MG63 (cell line): ENCODE measurements around the gene PRM2. TPM values are rescaled to one million over a fixed set of nuclear protein-coding genes. Genes with fewer than 3 reads are reported as not detected.

Source experiments
- DNase-seq: peaks from one replicate; pipeline ENCODE4 v3.0.0-alpha.2; 2020
- H3K27me3 ChIP-seq: fragments of 250-450 bp; sonication (Bioruptor Pico); 2 replicates; pipeline ENCODE4 v1.5.1; 2020; ENCODE audit warnings: mild to moderate bottlenecking, moderate library complexity
- H3K36me3 ChIP-seq: fragments of 250-450 bp; sonication (Bioruptor Pico); 2 replicates; pipeline ENCODE4 v1.5.1; 2020; ENCODE audit warnings: mild to moderate bottlenecking, moderate library complexity
- H3K4me3 ChIP-seq: fragments of 250-450 bp; sonication (Bioruptor Pico); 2 replicates; pipeline ENCODE4 v1.5.1; 2020; ENCODE audit warnings: mild to moderate bottlenecking, moderate library complexity
- H3K9me3 ChIP-seq: fragments of 250-450 bp; sonication (Bioruptor Pico); 2 replicates; pipeline ENCODE4 v1.5.1; 2020; ENCODE audit warnings: mild to moderate bottlenecking, moderate library complexity
- total RNA-seq: library from RNA; depleted of rRNA; stranded (reverse); fragments of >200 nt; shearing (Covaris generic); gene quantifications from 2 replicates; pipeline ENCODE4 v1.2.3, GENCODE V29; 2014; ENCODE audit warnings: low replicate concordance; rRNA removed

The PRM2 gene
- total RNA-seq, result not detected in 2 replicates

GRCh38 chr16:11276143-11276895 is at the start of gene PRM2:
PRM2 (minus strand) TSS chr16:11276480; CDS start chr16:11276370, 110 bp downstream.
- H3K27me3 ChIP-seq, result no peaks in the 10 kb centered on the region
- H3K36me3 ChIP-seq, result no peaks in the 10 kb centered on the region
- no peak within 1 kb of the TSS for H3K4me3 ChIP-seq
- no peaks in the 10 kb centered on the region for H3K9me3 ChIP-seq
- DNase-seq, result no peak

GRCh38 chr16:11325404-11326083 is 49.3 kb upstream of the PRM2 start:
- no peaks in the 10 kb centered on the region for H3K36me3 ChIP-seq
- H3K27me3 ChIP-seq, result no peaks in the 10 kb centered on the region
- no peak overlapping the region for H3K4me3 ChIP-seq

GRCh38 chr16:11323551-11324336 is 47.5 kb upstream of the PRM2 start:
- no peaks in the 10 kb centered on the region for H3K9me3 ChIP-seq
- no peak overlapping the region for H3K4me3 ChIP-seq
- no peak for DNase-seq
- no peaks in the 10 kb centered on the region for H3K36me3 ChIP-seq
- H3K27me3 ChIP-seq, result no peaks in the 10 kb centered on the region

More at GRCh38 chr16:11325404-11326083, 49.3 kb upstream of the PRM2 start:
- no peak for DNase-seq
- H3K9me3 ChIP-seq, result no peaks in the 10 kb centered on the region

GRCh38 chr16:11322823-11323222 is 46.5 kb upstream of the PRM2 start:
- Histone ChIP-seq H3K4me3 (no peak overlapping the region), H3K27me3 (no peaks in the 10 kb centered on the region), H3K9me3 (no peaks in the 10 kb centered on the region), H3K36me3 (no peaks in the 10 kb centered on the region)
- DNase-seq, result no peak

- H3K4me3 ChIP-seq, result no peak overlapping the region
- H3K27me3 ChIP-seq, result no peaks in the 10 kb centered on the region
- H3K36me3 ChIP-seq, result no peaks in the 10 kb centered on the region
- no peak for DNase-seq
- H3K9me3 ChIP-seq, result no peaks in the 10 kb centered on the region
Measured at GRCh38 chr16:11321662-11322061, 45.4 kb upstream of the PRM2 start.

- DNase-seq, result no peak
Measured at GRCh38 chr16:11320170-11320569, 43.9 kb upstream of the PRM2 start.

GRCh38 chr16:11319529-11320146 is 43.4 kb upstream of the PRM2 start:
- Histone ChIP-seq H3K36me3 (no peaks in the 10 kb centered on the region), H3K9me3 (no peaks in the 10 kb centered on the region)
- no peak for DNase-seq

More at GRCh38 chr16:11320170-11320569, 43.9 kb upstream of the PRM2 start:
- Histone ChIP-seq H3K9me3 (no peaks in the 10 kb centered on the region), H3K4me3 (no peak overlapping the region), H3K36me3 (no peaks in the 10 kb centered on the region), H3K27me3 (no peaks in the 10 kb centered on the region)

GRCh38 chr16:11318817-11319216 is 42.5 kb upstream of the PRM2 start:
- DNase-seq, result no peak
- Histone ChIP-seq H3K4me3 (no peak overlapping the region), H3K27me3 (no peaks in the 10 kb centered on the region), H3K9me3 (no peaks in the 10 kb centered on the region), H3K36me3 (no peaks in the 10 kb centered on the region)

More at GRCh38 chr16:11319529-11320146, 43.4 kb upstream of the PRM2 start:
- H3K27me3 ChIP-seq, result no peaks in the 10 kb centered on the region
- no peak overlapping the region for H3K4me3 ChIP-seq

GRCh38 chr16:11316331-11317015 is 40.2 kb upstream of the PRM2 start:
- Histone ChIP-seq H3K27me3 (no peaks in the 10 kb centered on the region), H3K9me3 (no peaks in the 10 kb centered on the region), H3K4me3 (no peak overlapping the region), H3K36me3 (no peaks in the 10 kb centered on the region)
- no peak for DNase-seq

- H3K9me3 ChIP-seq, result no peaks in the 10 kb centered on the region
- no peak for DNase-seq
- H3K36me3 ChIP-seq, result no peaks in the 10 kb centered on the region
- no peaks in the 10 kb centered on the region for H3K27me3 ChIP-seq
- no peak overlapping the region for H3K4me3 ChIP-seq
Measured at GRCh38 chr16:11315510-11315909, 39.2 kb upstream of the PRM2 start.

- Histone ChIP-seq H3K9me3 (no peaks in the 10 kb centered on the region), H3K27me3 (no peaks in the 10 kb centered on the region), H3K4me3 (no peak overlapping the region), H3K36me3 (no peaks in the 10 kb centered on the region)
- DNase-seq, result no peak
Measured at GRCh38 chr16:11314309-11314894, 38.1 kb upstream of the PRM2 start.

GRCh38 chr16:11313493-11314308 is 37.4 kb upstream of the PRM2 start:
- no peaks in the 10 kb centered on the region for H3K9me3 ChIP-seq
- H3K27me3 ChIP-seq, result no peaks in the 10 kb centered on the region
- H3K4me3 ChIP-seq, result no peak overlapping the region
- DNase-seq, result no peak
- H3K36me3 ChIP-seq, result no peaks in the 10 kb centered on the region

- H3K27me3 ChIP-seq, result no peaks in the 10 kb centered on the region
- peak; percentile 54 for DNase-seq
- H3K9me3 ChIP-seq, result no peaks in the 10 kb centered on the region
- H3K4me3 ChIP-seq, result no peak overlapping the region
- no peaks in the 10 kb centered on the region for H3K36me3 ChIP-seq
Measured at GRCh38 chr16:11312718-11313492, 36.6 kb upstream of the PRM2 start.

- no peaks in the 10 kb centered on the region for H3K36me3 ChIP-seq
- H3K27me3 ChIP-seq, result no peaks in the 10 kb centered on the region
- H3K4me3 ChIP-seq, result no peak overlapping the region
- H3K9me3 ChIP-seq, result no peaks in the 10 kb centered on the region
- no peak for DNase-seq
Measured at GRCh38 chr16:11310997-11311561, 34.8 kb upstream of the PRM2 start.
